Measurements from ENCODE around the gene GCSAM. TPM values are rescaled to one million over a fixed set of nuclear protein-coding genes. Genes with fewer than 3 reads are reported as not detected.

Gene GCSAM
- total and polyA plus RNA-seq, 9 donors: 0.11 to 0.83 (median 0.18) TPM; not detected in 5

- 73 to 81% (median 80%) methylated on average over 9 of the region's 9 CpGs for WGBS, 3 donors
- DNase-seq: no peak
- Histone ChIP-seq H3K27ac (no peak overlapping the region), H3K36me3 (no peaks in the 10 kb centered on the region), H3K27me3 (no peaks in the 10 kb centered on the region), H3K4me3 (no peak overlapping the region), H3K4me1 (ENCODE audit: insufficient read depth) (no peaks in the 10 kb centered on the region), H3K9me3 (no peaks in the 10 kb centered on the region)
- intact Hi-C loops (cut with DNase I): no loop called here
- TF ChIP-seq EP300 (IDR thresholded peaks at IDR 0.05): no peak
- no peak for TF ChIP-seq CTCF (IDR thresholded peaks at IDR 0.05)
- no peak for TF ChIP-seq POLR2A (IDR thresholded peaks at IDR 0.05)
Observed at GRCh38 chr3:112119962-112120836, 12.8 kb downstream of the GCSAM start.

- intact Hi-C loops (cut with DNase I): no loop called here
- 94 to 95% (median 94%) methylated on average over 4 of the region's 4 CpGs for WGBS, 3 donors
- no peak for DNase-seq
Observed at GRCh38 chr3:112117841-112118571, 15.0 kb downstream of the GCSAM start.

DNA sequence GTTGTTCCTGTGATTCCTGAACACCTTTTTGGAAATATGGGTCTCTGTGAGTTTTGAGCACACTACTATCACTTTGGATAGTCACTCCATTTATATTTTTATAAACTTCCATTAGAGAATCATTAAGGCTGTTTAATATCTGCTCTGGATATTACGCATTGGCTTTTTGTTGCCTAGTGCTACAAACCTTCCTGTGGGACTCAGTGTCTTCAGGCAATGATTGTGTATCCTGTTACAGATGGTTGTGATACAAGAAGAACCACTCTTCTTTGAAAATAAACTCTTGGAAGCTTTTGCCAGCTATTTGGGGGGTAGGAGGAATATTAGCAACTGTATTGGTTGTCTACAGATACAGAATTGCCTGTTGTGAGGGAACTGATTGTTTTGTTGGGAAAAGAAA lies 15.6 kb downstream of the GCSAM start:
- DNase-seq: no peak
- intact Hi-C loops (cut with DNase I): no loop called here
- Histone ChIP-seq H3K27ac (no peak overlapping the region), H3K36me3 (no peaks in the 10 kb centered on the region), H3K4me1 (ENCODE audit: insufficient read depth) (no peaks in the 10 kb centered on the region), H3K9me3 (no peaks in the 10 kb centered on the region), H3K4me3 (no peak overlapping the region), H3K27me3 (no peaks in the 10 kb centered on the region)
- TF ChIP-seq EP300 (IDR thresholded peaks at IDR 0.05): no peak
- TF ChIP-seq POLR2A (IDR thresholded peaks at IDR 0.05): no peak
- TF ChIP-seq CTCF (IDR thresholded peaks at IDR 0.05): no peak
- WGBS, 3 donors: 95 to 100% (median 99%) methylated on average over 1 of the region's 1 CpG

More at GRCh38 chr3:112117841-112118571, 15.0 kb downstream of the GCSAM start:
- Histone ChIP-seq H3K9me3 (no peaks in the 10 kb centered on the region), H3K4me1 (ENCODE audit: insufficient read depth) (no peaks in the 10 kb centered on the region), H3K4me3 (no peak overlapping the region), H3K36me3 (no peaks in the 10 kb centered on the region), H3K27ac (no peak overlapping the region), H3K27me3 (no peaks in the 10 kb centered on the region)
- TF ChIP-seq POLR2A (IDR thresholded peaks at IDR 0.05): no peak
- no peak for TF ChIP-seq CTCF (IDR thresholded peaks at IDR 0.05)
- TF ChIP-seq EP300 (IDR thresholded peaks at IDR 0.05): no peak

GRCh38 chr3:112116748-112117186 lies 16.3 kb downstream of the GCSAM start:
- no peak overlapping the region for H3K4me3 ChIP-seq
- intact Hi-C loops (cut with DNase I): no loop called here
- TF ChIP-seq EP300 (IDR thresholded peaks at IDR 0.05): no peak
- TF ChIP-seq POLR2A (IDR thresholded peaks at IDR 0.05): no peak
- 57 to 64% (median 59%) methylated on average over 13 of the region's 13 CpGs for WGBS, 3 donors
- no peak overlapping the region for H3K27ac ChIP-seq
- no peak for DNase-seq
- H3K36me3 ChIP-seq: no peaks in the 10 kb centered on the region
- H3K4me1 ChIP-seq (ENCODE audit: insufficient read depth): no peaks in the 10 kb centered on the region
- no peaks in the 10 kb centered on the region for H3K27me3 ChIP-seq
- H3K9me3 ChIP-seq: no peaks in the 10 kb centered on the region

Data from ovary (tissue), 9 donors.